ENCODE results near the gene FTCD. TPM values are rescaled to one million over a fixed set of nuclear protein-coding genes. Genes with fewer than 3 reads are reported as not detected.

The FTCD gene
- total and polyA plus RNA-seq, 2 of the 4 experiments (the other 2 are of a cell fraction), result 0.55 TPM; not detected in 1

GRCh38 chr21:46142582-46143473 is 12.6 kb downstream of the FTCD start:
- Histone ChIP-seq H3K4me3 (ENCODE audit: insufficient read depth, low read depth, low read length) (no peak overlapping the region), H3K4me1 (ENCODE audit: control insufficient read depth, insufficient read depth, low read length) (0 out of 2 replicates have a peak, but pooled peaks cover 2% of the 10 kb centered on the region), H3K14ac (replicated peaks; ENCODE audit: low read depth, low read length) (no peak overlapping the region), H4K8ac (ENCODE audit: low read depth in 2 of 2, low read length in 2 of 2) (no peak overlapping the region), H3K9me1 (ENCODE audit: insufficient read depth, low read length) (no peaks in the 10 kb centered on the region), H3K36me3 (ENCODE audit: control insufficient read depth, insufficient read depth, low read length) (no peaks in the 10 kb centered on the region), H2AK5ac (ENCODE audit: low read depth, low read length) (peak overlapping the region; percentile 54; the same call in 1 of the 2 replicates), H3K4ac (ENCODE audit: low read depth, low read length) (peak overlapping the region; percentile 34; the same call in 1 of the 2 replicates), H2BK20ac (ENCODE audit: low read depth, low read length) (no peak overlapping the region), H3K56ac (ENCODE audit: extremely low read depth, insufficient read depth, low read length) (no peak overlapping the region), H3K23ac (ENCODE audit: low read depth, low read length) (no peak overlapping the region; the same call in 1 of the 2 replicates), H2BK120ac (ENCODE audit: low read depth, low read length) (no peak overlapping the region), H3K27ac (ENCODE audit: insufficient read depth, low read length) (no peak overlapping the region), H4K91ac (ENCODE audit: insufficient read depth, low read depth, low read length) (no peak overlapping the region), H3K27me3 (ENCODE audit: control insufficient read depth, insufficient read depth, low read length) (no peaks in the 10 kb centered on the region), H3K9ac (ENCODE audit: low read depth, low read length) (no peak overlapping the region), H2AK9ac (replicated peaks; ENCODE audit: low read depth, low read length, poor library complexity) (peak overlapping the region; percentile 72), H3K4me2 (ENCODE audit: low read depth, low read length) (no peak overlapping the region), H2BK5ac (ENCODE audit: low read depth, low read length, poor library complexity, severe bottlenecking) (no peak overlapping the region), H2BK15ac (ENCODE audit: low read depth, low read length) (no peak overlapping the region), H3K9me3 (ENCODE audit: control insufficient read depth, insufficient read depth, low read length) (no peaks in the 10 kb centered on the region), H3K79me1 (ENCODE audit: low read depth in 1 of 2, low read length in 2 of 2) (no peaks in the 10 kb centered on the region), H2AFZ (replicated peaks; ENCODE audit: low read length, poor library complexity) (peak overlapping the region; percentile 67), H3K18ac (ENCODE audit: low read depth, low read length) (no peak overlapping the region), H4K5ac (ENCODE audit: low read depth, low read length) (no peak overlapping the region), H4K20me1 (ENCODE audit: insufficient read depth, low read length) (no peaks in the 10 kb centered on the region)
- DNase-seq (no peak), ATAC-seq (ENCODE audit: low read depth) (no peak)
- 82% methylated on average over 9 of the region's 21 CpGs; no CpG with 5 or more reads in 1 of the 2 experiments for WGBS, 2 experiments (ENCODE audit: extremely low coverage in 2 of 2, insufficient read length in 1 of 2)
- POLR2A ChIA-PET (ENCODE audit: unreplicated experiment), result no interaction called here
- dilution Hi-C loops (cut with HindIII; ENCODE audit: low sequenced_read_pairs, unreplicated experiment), result no loop called here
- in situ Hi-C loops (cut with MboI; ENCODE audit: low sequenced_read_pairs), result no loop called here
- BruUV-seq (replicated peaks), result no TSS peak
- CTCF ChIA-PET, result interaction anchor here (0.6 to 1.6 kb wide), 6 partner anchors 10 to 216 kb away, joined by 3 to 13 read pairs (median 6); no protein-coding TSS in a partner anchor
- intact Hi-C loops (cut with micrococcal nuclease), result loop anchor here (1.0 kb wide), 1 partner anchor 85 kb away; the partner anchor contains the start of gene LSS
- no peak for TF ChIP-seq MXI1 (IDR thresholded peaks at IDR 0.05; ENCODE audit: borderline replicate concordance, low read depth, low read length)
- no peak for TF ChIP-seq RCOR1 (IDR thresholded peaks at IDR 0.05; ENCODE audit: insufficient replicate concordance, low read length)
- TF ChIP-seq MAFK (IDR thresholded peaks at IDR 0.05; ENCODE audit: low read depth, low read length), result 0 out of 2 replicates have a peak, but pooled peaks have one; percentile 15
